OCI-LY1 (cell line): ENCODE data around the gene SKAP1.
"Not testable (repeated sequence)": the region's sequence is repeated elsewhere in the genome, so short reads cannot be mapped to it uniquely, and the experiment has no call there.

Source experiments
- H2AFZ ChIP-seq: fragments of 200-600 bp; sonication (generic), shearing (Covaris generic); 2 replicates; pipeline ENCODE4 v1.6.0; 2014; ENCODE audit warnings: antibody characterized with exemption, mild to moderate bottlenecking, low read length
- H3F3A ChIP-seq: fragments of 200-600 bp; sonication (generic), shearing (Covaris generic); 2 replicates; pipeline ENCODE4 v1.6.0; 2014; ENCODE audit warnings: mild to moderate bottlenecking, antibody characterized with exemption, low read length, moderate library complexity; ENCODE audit not compliant: insufficient read depth
- H3K27ac ChIP-seq: fragments of 200-600 bp; sonication (generic); 2 replicates; pipeline ENCODE4 v1.5.1; 2014; ENCODE audit warnings: low read length, mixed run types, mild to moderate bottlenecking, low read depth; ENCODE audit not compliant: poor library complexity, severe bottlenecking
- H3K27me3 ChIP-seq: fragments of 200-600 bp; sonication (generic); 2 replicates; pipeline ENCODE4 v1.6.0; 2014; ENCODE audit warnings: antibody characterized with exemption, mild to moderate bottlenecking, low read length, moderate library complexity; ENCODE audit not compliant: insufficient read depth
- H3K36me3 ChIP-seq: fragments of 200-600 bp; sonication (generic); 2 replicates; pipeline ENCODE4 v1.6.1; 2014; ENCODE audit warnings: mild to moderate bottlenecking, antibody characterized with exemption, low read length, moderate library complexity, mixed read lengths; ENCODE audit not compliant: insufficient read depth
- H3K4me1 ChIP-seq: fragments of 200-600 bp; sonication (generic); 2 replicates; pipeline ENCODE4 v1.5.1; 2014; ENCODE audit warnings: mild to moderate bottlenecking, low read length, moderate library complexity; ENCODE audit not compliant: insufficient read depth, severe bottlenecking
- H3K4me2 ChIP-seq: fragments of 200-600 bp; sonication (generic), shearing (Covaris generic); 2 replicates; pipeline ENCODE4 v1.6.1; 2014; ENCODE audit warnings: low read length
- H3K4me3 ChIP-seq: fragments of 200-600 bp; sonication (generic); 2 replicates; pipeline ENCODE4 v1.5.1; 2014; ENCODE audit warnings: low read length, low read depth, mild to moderate bottlenecking, mixed read lengths; ENCODE audit not compliant: poor library complexity, severe bottlenecking
- H3K79me2 ChIP-seq: fragments of 200-600 bp; shearing (Covaris generic); 2 replicates; pipeline ENCODE4 v1.6.1; 2016; ENCODE audit warnings: mixed run types, low read length, mixed read lengths; ENCODE audit not compliant: insufficient read depth
- H3K9ac ChIP-seq: fragments of 200-600 bp; sonication (generic), shearing (Covaris generic); 2 replicates; pipeline ENCODE4 v1.6.1; 2014; ENCODE audit warnings: mild to moderate bottlenecking, low read length, mixed read lengths
- H3K9me2 ChIP-seq: fragments of 200-600 bp; sonication (generic), shearing (Covaris generic); 2 replicates; pipeline ENCODE4 v1.6.1; 2014; ENCODE audit warnings: low read depth, mild to moderate bottlenecking, low read length, mixed read lengths
- H3K9me3 ChIP-seq: fragments of 200-600 bp; shearing (Covaris generic); 2 replicates; pipeline ENCODE4 v1.6.1; 2014; ENCODE audit warnings: low read length, mixed read lengths
- H4K20me1 ChIP-seq: fragments of 200-600 bp; sonication (generic), shearing (Covaris generic); 2 replicates; pipeline ENCODE4 v1.6.0; 2016; ENCODE audit warnings: mild to moderate bottlenecking, low read length; ENCODE audit not compliant: insufficient read depth
- EZH2 ChIP-seq: fragments of 200-600 bp; sonication (generic), shearing (Covaris generic); IDR thresholded peaks from 2 replicates; pipeline ENCODE4 v1.8.0; 2017; ENCODE audit warnings: borderline replicate concordance, mixed run types, mild to moderate bottlenecking, antibody characterized with exemption, low read length, moderate library complexity, mixed read lengths
- TF ChIP-seq, protein P1 (sequence below): fragments of 200-600 bp; sonication (generic), shearing (Covaris generic); IDR thresholded peaks from 2 replicates; pipeline ENCODE4 v1.5.1; 2017; ENCODE audit warnings: mild to moderate bottlenecking, antibody characterized with exemption, low read length, moderate library complexity, mixed read lengths

The SKAP1 gene

DNA sequence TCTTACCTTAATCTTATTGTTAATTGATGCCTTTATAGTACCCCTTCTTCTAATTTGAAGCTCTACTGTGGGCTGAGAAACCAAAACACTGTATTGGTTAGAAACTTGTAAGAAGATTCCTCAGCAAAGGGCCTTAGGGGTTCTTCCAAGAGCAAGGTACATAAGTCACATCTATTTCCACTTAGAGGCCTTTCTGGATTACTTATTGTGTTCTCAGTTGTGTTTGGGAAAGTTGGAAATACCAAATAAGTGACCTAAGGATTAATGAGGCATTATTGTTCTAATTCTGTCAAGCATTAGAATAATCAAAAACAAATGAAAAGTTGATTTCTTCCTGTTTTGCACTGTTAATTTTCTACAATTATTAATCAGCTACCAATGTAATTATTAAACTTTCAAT lies 85.8 kb downstream of the SKAP1 start:
- Histone ChIP-seq H3K27me3 (no peaks in the 10 kb centered on the region), H3K9me3 (no peaks in the 10 kb centered on the region), H3K9me2 (no peaks in the 10 kb centered on the region), H3K4me3 (no peak overlapping the region), H2AFZ (no peak overlapping the region), H3K9ac (no peak overlapping the region), H4K20me1 (no peaks in the 10 kb centered on the region), H3K4me1 (no peaks in the 10 kb centered on the region), H3K36me3 (no peaks in the 10 kb centered on the region), H3F3A (no peaks in the 10 kb centered on the region), H3K27ac (no peak overlapping the region), H3K4me2 (no peak overlapping the region), H3K79me2 (no peaks in the 10 kb centered on the region)
- TF ChIP-seq, protein P1, sequence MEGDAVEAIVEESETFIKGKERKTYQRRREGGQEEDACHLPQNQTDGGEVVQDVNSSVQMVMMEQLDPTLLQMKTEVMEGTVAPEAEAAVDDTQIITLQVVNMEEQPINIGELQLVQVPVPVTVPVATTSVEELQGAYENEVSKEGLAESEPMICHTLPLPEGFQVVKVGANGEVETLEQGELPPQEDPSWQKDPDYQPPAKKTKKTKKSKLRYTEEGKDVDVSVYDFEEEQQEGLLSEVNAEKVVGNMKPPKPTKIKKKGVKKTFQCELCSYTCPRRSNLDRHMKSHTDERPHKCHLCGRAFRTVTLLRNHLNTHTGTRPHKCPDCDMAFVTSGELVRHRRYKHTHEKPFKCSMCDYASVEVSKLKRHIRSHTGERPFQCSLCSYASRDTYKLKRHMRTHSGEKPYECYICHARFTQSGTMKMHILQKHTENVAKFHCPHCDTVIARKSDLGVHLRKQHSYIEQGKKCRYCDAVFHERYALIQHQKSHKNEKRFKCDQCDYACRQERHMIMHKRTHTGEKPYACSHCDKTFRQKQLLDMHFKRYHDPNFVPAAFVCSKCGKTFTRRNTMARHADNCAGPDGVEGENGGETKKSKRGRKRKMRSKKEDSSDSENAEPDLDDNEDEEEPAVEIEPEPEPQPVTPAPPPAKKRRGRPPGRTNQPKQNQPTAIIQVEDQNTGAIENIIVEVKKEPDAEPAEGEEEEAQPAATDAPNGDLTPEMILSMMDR, result no peak
- no peak for TF ChIP-seq EZH2

DNA sequence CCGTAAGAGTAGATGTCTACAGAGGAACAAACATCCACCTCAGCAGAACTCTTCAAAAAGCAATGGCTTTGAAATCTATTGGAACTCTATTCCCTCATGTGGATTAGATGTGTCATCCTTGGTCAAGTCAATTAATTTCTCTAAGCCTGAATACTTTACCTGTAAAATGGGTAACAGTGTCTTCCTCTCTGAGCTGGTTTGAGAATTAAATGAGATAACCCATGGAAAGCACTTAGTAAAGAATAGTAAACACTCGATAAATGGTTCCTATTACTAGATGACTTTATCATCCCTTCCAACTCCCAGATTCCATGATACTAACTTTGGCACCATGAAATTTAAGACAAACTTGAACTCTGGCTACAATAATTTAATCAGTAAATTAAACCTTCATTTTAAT lies 89.1 kb downstream of the SKAP1 start:
- Histone ChIP-seq H3K9me2 (no peaks in the 10 kb centered on the region), H3K79me2 (no peaks in the 10 kb centered on the region), H3K27me3 (no peaks in the 10 kb centered on the region), H2AFZ (no peak overlapping the region), H3K36me3 (no peaks in the 10 kb centered on the region), H3K4me2 (no peak overlapping the region), H3K4me3 (no peak overlapping the region), H4K20me1 (no peaks in the 10 kb centered on the region), H3F3A (no peaks in the 10 kb centered on the region), H3K9me3 (no peaks in the 10 kb centered on the region), H3K4me1 (no peaks in the 10 kb centered on the region), H3K27ac (no peak overlapping the region), H3K9ac (no peak overlapping the region)
- no peak for TF ChIP-seq EZH2
- TF ChIP-seq, protein P1, result no peak

DNA sequence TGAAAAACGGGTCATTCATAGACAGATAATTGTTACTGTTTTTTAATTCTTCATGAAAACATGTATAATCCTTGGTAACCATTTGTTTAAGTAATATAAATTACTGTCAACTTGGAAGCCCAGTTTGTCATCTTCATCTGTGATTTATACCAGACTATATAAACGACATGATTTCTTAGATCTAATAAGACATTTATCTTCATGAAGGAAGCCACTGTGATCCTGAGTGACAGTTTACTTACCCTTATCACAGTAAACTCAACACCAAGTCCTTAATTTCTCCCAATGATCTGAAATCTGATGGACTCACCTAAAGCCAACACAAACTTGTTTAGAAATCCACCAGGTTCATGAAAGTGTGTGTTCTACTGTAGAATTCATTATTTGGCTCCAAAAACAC lies 91.3 kb downstream of the SKAP1 start:
- H3K27me3 ChIP-seq, result no peaks in the 10 kb centered on the region
- no peak overlapping the region for H3K4me3 ChIP-seq
- no peaks in the 10 kb centered on the region for H3K4me1 ChIP-seq
- H3K4me2 ChIP-seq, result no peak overlapping the region
- TF ChIP-seq EZH2, result no peak
- TF ChIP-seq, protein P1, result no peak
- H2AFZ ChIP-seq, result no peak overlapping the region
- H3K36me3 ChIP-seq, result no peaks in the 10 kb centered on the region
- no peaks in the 10 kb centered on the region for H3K9me2 ChIP-seq
- H3K9ac ChIP-seq, result no peak overlapping the region
- no peaks in the 10 kb centered on the region for H3F3A ChIP-seq
- no peaks in the 10 kb centered on the region for H4K20me1 ChIP-seq
- no peaks in the 10 kb centered on the region for H3K79me2 ChIP-seq
- no peak overlapping the region for H3K27ac ChIP-seq
- H3K9me3 ChIP-seq, result no peaks in the 10 kb centered on the region

DNA sequence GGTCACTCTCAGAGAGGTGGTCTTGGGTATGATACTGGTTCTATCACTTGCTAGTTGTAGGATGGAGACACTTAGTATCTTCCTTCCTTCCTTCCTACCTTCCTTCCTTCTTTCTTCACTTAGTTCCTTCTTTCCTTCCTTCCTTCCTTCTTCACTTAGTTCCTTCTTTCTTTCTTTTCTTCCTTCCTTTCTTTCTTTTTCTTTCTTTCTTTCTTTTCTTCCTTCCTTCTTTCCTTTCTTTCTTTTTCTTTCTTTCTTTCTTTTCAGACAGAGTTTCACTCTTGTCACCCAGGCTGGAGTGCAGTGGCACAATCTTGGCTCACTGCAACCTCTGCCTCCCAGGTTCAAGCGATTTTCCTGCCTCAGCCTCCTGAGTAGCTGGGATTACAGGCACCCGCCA lies 92.1 kb downstream of the SKAP1 start:
- not testable (repeated sequence) for H3K4me1 ChIP-seq, H3K27ac ChIP-seq, H3K36me3 ChIP-seq, H3K79me2 ChIP-seq, H4K20me1 ChIP-seq, H3K4me2 ChIP-seq, H3K9ac ChIP-seq, H3K4me3 ChIP-seq, H3K27me3 ChIP-seq, H3K9me3 ChIP-seq, H3F3A ChIP-seq, H2AFZ ChIP-seq, H3K9me2 ChIP-seq
